ENCODE measurements around the gene PRKAG2. TPM values are rescaled to one million over a fixed set of nuclear protein-coding genes. Genes with fewer than 3 reads are reported as not detected.
A peak's percentile ranks its signal among the peaks of the same experiment; 100 is the strongest.

Gene PRKAG2
- total RNA-seq, 2 donors from 2014 or later, result 21.6 to 31.7 TPM

GRCh38 chr7:151662251-151662826 lies 214.6 kb downstream of the PRKAG2 start:
- ATAC-seq (replicated peaks), result no peak
- Mint-ChIP-seq H3K27me3 (no peaks in the 10 kb centered on the region), H3K27ac (peak overlapping the region; percentile 8), H3K36me3 (ENCODE audit: low read depth) (no peaks in the 10 kb centered on the region), H3K4me1 (peaks cover 5% of the 10 kb centered on the region), H3K9me3 (no peaks in the 10 kb centered on the region), H3K4me3 (no peak overlapping the region)

DNA sequence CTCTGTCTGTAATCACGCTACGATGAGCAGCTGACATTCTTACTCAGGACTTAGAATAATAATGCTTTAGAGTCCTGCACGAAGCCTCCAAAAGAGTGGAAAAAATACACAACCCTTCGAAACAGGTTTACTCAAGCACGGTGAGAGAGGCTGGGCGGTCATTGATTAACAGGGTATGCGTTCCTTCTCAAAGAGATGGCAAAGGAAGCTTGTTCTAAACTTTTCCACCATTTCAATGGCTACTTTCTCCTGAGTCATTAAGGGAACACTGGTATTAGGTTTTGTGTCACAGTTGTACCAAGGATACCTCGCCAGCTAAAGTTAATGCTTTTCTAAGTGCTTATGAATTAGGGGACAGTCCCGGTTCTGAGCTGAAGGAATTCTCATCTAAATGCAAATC lies 215.3 kb downstream of the PRKAG2 start:
- Mint-ChIP-seq H3K9me3 (no peaks in the 10 kb centered on the region), H3K27me3 (no peaks in the 10 kb centered on the region), H3K4me1 (peaks cover 5% of the 10 kb centered on the region), H3K4me3 (no peak overlapping the region), H3K36me3 (ENCODE audit: low read depth) (no peaks in the 10 kb centered on the region), H3K27ac (no peak overlapping the region)
- no peak for ATAC-seq (replicated peaks)

- H3K9me3 Mint-ChIP-seq, result no peaks in the 10 kb centered on the region
- no peak overlapping the region for H3K27ac Mint-ChIP-seq
- ATAC-seq (replicated peaks), result no peak
- no peak overlapping the region for H3K4me3 Mint-ChIP-seq
- peaks cover 5% of the 10 kb centered on the region for H3K4me1 Mint-ChIP-seq
- no peaks in the 10 kb centered on the region for H3K27me3 Mint-ChIP-seq
- H3K36me3 Mint-ChIP-seq (ENCODE audit: low read depth), result no peaks in the 10 kb centered on the region
These were observed 216.8 kb downstream of the PRKAG2 start for GRCh38 chr7:151660141-151660540.

DNA sequence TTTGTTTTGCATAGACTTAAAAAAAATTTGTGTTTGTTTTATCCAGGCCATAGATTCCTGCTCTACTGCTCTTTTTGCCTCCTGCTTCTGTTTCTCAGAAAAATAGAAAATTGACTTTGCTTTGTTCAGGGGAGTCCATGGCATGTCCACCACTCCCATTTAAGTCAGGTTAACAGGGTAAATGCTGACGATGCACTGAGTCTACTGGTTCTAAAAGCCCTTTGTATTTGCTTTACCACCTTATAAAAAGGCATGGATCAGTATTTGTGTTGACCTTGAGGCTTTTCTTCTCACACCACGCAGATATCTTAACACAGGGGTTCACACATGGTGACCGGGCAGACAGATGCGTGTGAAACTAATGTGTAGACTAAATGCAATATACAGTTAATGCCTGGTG lies 217.7 kb downstream of the PRKAG2 start:
- no peaks in the 10 kb centered on the region for H3K9me3 Mint-ChIP-seq
- H3K4me3 Mint-ChIP-seq, result no peak overlapping the region
- peaks cover under 1% of the 10 kb centered on the region for H3K4me1 Mint-ChIP-seq
- no peaks in the 10 kb centered on the region for H3K27me3 Mint-ChIP-seq
- ATAC-seq (replicated peaks), result no peak
- no peak overlapping the region for H3K27ac Mint-ChIP-seq
- H3K36me3 Mint-ChIP-seq (ENCODE audit: low read depth), result no peaks in the 10 kb centered on the region

DNA sequence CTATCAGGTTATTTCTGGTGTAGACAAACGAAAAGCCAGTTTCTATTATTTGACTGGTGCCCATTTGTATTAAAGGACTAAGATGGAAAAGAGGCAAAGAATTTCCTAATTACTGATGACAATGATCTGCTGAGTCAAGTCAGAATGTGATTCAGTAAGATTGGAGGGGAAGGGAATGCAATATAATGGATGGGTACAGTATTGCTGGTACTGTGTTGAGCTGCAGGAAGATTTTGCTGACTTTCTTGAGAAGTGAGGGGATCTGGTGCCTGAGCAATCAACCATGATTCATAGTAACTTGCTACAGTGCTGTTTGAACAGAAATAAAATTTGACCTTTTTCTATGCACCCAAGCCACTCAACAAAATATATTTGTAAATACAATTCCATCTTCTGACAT lies 218.1 kb downstream of the PRKAG2 start:
- no peak for ATAC-seq (replicated peaks)
- Mint-ChIP-seq H3K36me3 (ENCODE audit: low read depth) (no peaks in the 10 kb centered on the region), H3K27me3 (no peaks in the 10 kb centered on the region), H3K9me3 (no peaks in the 10 kb centered on the region), H3K27ac (no peak overlapping the region), H3K4me1 (no peaks in the 10 kb centered on the region), H3K4me3 (no peak overlapping the region)

DNA sequence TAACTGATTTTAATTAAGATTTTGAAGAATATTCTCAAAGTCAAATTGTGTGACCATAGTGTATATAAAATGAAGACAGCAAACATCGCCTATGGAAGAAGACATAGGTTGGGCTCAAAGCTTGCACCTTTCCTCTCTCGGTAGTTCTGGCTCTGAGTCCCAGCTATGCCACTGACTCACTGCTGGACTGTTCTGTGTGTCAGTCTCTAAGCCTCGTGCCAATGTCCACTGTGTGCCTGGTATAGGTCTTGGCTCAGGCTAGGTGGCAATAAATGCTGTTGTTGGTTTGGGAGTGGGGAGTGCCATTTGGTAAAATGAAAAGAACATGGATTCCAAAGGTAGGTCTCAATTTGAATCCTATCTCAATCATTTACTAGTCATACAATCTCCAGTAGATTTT lies 219.7 kb downstream of the PRKAG2 start:
- Mint-ChIP-seq H3K4me1 (no peaks in the 10 kb centered on the region), H3K27me3 (no peaks in the 10 kb centered on the region), H3K9me3 (no peaks in the 10 kb centered on the region), H3K4me3 (no peak overlapping the region), H3K36me3 (ENCODE audit: low read depth) (no peaks in the 10 kb centered on the region), H3K27ac (no peak overlapping the region)
- no peak for ATAC-seq (replicated peaks)

DNA sequence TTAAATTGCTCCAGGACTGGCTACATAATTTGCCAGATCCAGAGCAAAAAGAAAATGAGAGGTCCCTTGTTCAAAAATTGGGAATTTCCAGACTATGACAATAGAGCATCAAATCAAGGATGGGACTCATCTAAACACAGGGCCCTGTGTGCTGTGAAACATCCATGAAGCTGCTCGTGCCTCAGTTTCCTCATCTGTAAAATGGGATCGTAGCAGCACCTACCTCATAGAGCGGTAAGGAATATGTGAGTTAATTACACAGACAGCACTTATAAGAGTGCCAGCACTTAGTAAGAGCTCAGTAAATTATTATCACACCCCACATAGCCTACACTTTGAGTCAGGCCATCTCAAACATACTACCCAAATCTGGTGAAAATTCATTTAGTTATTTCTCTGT lies 221.4 kb downstream of the PRKAG2 start:
- no peak for ATAC-seq (replicated peaks)
- H3K27ac Mint-ChIP-seq, result no peak overlapping the region
- no peaks in the 10 kb centered on the region for H3K9me3 Mint-ChIP-seq
- no peak overlapping the region for H3K4me3 Mint-ChIP-seq
- H3K4me1 Mint-ChIP-seq, result peaks cover 5% of the 10 kb centered on the region
- H3K27me3 Mint-ChIP-seq, result no peaks in the 10 kb centered on the region
- H3K36me3 Mint-ChIP-seq (ENCODE audit: low read depth), result no peaks in the 10 kb centered on the region

GRCh38 chr7:151652111-151652510 lies 224.8 kb downstream of the PRKAG2 start:
- Mint-ChIP-seq H3K4me1 (peaks cover 5% of the 10 kb centered on the region), H3K36me3 (ENCODE audit: low read depth) (no peaks in the 10 kb centered on the region), H3K27me3 (no peaks in the 10 kb centered on the region), H3K4me3 (no peak overlapping the region), H3K27ac (no peak overlapping the region), H3K9me3 (no peaks in the 10 kb centered on the region)
- ATAC-seq (replicated peaks), result no peak

DNA sequence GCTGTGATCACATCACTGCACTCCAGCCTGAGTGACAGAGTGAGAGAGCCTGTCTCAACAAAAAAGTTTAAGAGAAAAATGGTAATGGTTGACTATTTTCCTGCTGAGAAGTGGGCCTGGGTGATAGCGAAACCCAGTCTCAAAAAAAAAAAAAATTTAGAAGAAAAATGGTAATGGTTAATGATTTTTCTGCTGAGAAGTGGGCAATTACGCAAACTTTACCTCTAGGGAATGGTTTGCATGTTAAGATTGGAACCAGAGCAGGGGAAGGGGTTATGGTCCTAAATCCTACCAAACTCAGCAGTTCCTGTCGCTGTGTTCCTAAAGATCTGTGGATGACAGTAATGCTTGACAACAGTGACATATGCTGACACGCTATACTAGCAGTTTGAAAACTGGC lies 226.8 kb downstream of the PRKAG2 start:
- Mint-ChIP-seq H3K27ac (no peak overlapping the region), H3K4me1 (peaks cover 5% of the 10 kb centered on the region), H3K36me3 (ENCODE audit: low read depth) (no peaks in the 10 kb centered on the region), H3K9me3 (no peaks in the 10 kb centered on the region), H3K4me3 (no peak overlapping the region), H3K27me3 (no peaks in the 10 kb centered on the region)
- ATAC-seq (replicated peaks), result no peak

- H3K4me3 Mint-ChIP-seq, result no peak overlapping the region
- H3K4me1 Mint-ChIP-seq, result peaks cover 5% of the 10 kb centered on the region
- no peaks in the 10 kb centered on the region for H3K9me3 Mint-ChIP-seq
- no peaks in the 10 kb centered on the region for H3K27me3 Mint-ChIP-seq
- H3K27ac Mint-ChIP-seq, result no peak overlapping the region
- H3K36me3 Mint-ChIP-seq (ENCODE audit: low read depth), result no peaks in the 10 kb centered on the region
- no peak for ATAC-seq (replicated peaks)
These were observed 228.5 kb downstream of the PRKAG2 start for GRCh38 chr7:151648429-151648828.

GRCh38 chr7:151647874-151648273 lies 229.0 kb downstream of the PRKAG2 start:
- no peak for ATAC-seq (replicated peaks)
- H3K36me3 Mint-ChIP-seq (ENCODE audit: low read depth), result no peaks in the 10 kb centered on the region
- H3K27ac Mint-ChIP-seq, result no peak overlapping the region
- peaks cover 5% of the 10 kb centered on the region for H3K4me1 Mint-ChIP-seq
- no peak overlapping the region for H3K4me3 Mint-ChIP-seq
- no peaks in the 10 kb centered on the region for H3K27me3 Mint-ChIP-seq
- no peaks in the 10 kb centered on the region for H3K9me3 Mint-ChIP-seq

GRCh38 chr7:151647006-151647405 lies 229.9 kb downstream of the PRKAG2 start:
- H3K27me3 Mint-ChIP-seq, result no peaks in the 10 kb centered on the region

DNA sequence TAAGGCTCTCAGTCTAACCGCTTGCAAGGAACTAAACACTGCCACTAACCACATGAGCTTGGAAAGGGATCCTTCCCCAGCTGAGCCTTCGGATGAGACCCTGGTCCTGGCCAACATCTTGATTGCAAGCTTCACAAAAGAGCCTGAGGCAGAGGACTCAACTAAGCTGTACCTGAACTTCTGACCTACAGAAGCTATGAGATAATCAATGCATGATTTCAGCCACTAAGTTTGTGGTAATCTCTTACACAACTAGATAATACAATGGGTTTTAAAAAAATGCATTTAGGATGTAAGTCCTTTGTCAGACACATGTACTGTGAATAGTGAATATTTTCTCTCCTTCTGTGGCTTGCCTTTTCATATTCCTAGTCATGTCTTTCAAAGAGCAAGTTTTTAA lies 231.6 kb downstream of the PRKAG2 start:
- H3K4me1 Mint-ChIP-seq, result peaks cover 5% of the 10 kb centered on the region
- H3K36me3 Mint-ChIP-seq (ENCODE audit: low read depth), result no peaks in the 10 kb centered on the region

More at GRCh38 chr7:151647006-151647405, 229.9 kb downstream of the PRKAG2 start:
- H3K4me1 Mint-ChIP-seq, result peaks cover 5% of the 10 kb centered on the region
- no peaks in the 10 kb centered on the region for H3K36me3 Mint-ChIP-seq (ENCODE audit: low read depth)
- H3K27ac Mint-ChIP-seq, result no peak overlapping the region
- H3K4me3 Mint-ChIP-seq, result no peak overlapping the region
- no peak for ATAC-seq (replicated peaks)
- H3K9me3 Mint-ChIP-seq, result no peaks in the 10 kb centered on the region

GRCh38 chr7:151644554-151644953 lies 232.4 kb downstream of the PRKAG2 start:
- ATAC-seq (replicated peaks), result peak; percentile 94
- Mint-ChIP-seq H3K27me3 (no peaks in the 10 kb centered on the region), H3K27ac (no peak overlapping the region), H3K4me1 (peaks cover 5% of the 10 kb centered on the region), H3K4me3 (no peak overlapping the region), H3K36me3 (ENCODE audit: low read depth) (no peaks in the 10 kb centered on the region), H3K9me3 (no peaks in the 10 kb centered on the region)

More for the DNA sequence above, 231.6 kb downstream of the PRKAG2 start:
- H3K4me3 Mint-ChIP-seq, result no peak overlapping the region
- no peak overlapping the region for H3K27ac Mint-ChIP-seq
- no peak for ATAC-seq (replicated peaks)
- H3K27me3 Mint-ChIP-seq, result no peaks in the 10 kb centered on the region
- H3K9me3 Mint-ChIP-seq, result no peaks in the 10 kb centered on the region

DNA sequence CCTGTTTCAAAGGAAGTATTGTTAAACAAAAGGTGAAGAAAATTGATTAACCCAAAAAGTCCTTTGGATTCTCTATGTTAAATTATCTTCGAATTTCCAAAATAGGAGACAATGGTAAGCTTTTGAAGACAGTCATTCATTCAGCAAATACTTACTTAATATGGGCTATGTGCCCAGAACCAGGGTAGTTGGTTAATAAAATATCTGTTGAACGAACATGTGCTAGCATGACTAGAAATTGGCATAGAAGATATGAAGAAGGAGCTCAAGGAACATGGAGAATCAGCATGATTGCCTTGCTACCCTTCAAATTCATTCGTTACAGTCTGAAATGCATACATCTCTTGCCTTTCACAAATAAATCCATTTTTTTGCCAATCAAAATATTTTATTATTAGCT lies 234.2 kb downstream of the PRKAG2 start:
- Mint-ChIP-seq H3K4me3 (no peak overlapping the region), H3K27ac (no peak overlapping the region), H3K27me3 (no peaks in the 10 kb centered on the region), H3K4me1 (peaks cover 5% of the 10 kb centered on the region), H3K36me3 (ENCODE audit: low read depth) (no peaks in the 10 kb centered on the region), H3K9me3 (no peaks in the 10 kb centered on the region)
- ATAC-seq (replicated peaks), result no peak

DNA sequence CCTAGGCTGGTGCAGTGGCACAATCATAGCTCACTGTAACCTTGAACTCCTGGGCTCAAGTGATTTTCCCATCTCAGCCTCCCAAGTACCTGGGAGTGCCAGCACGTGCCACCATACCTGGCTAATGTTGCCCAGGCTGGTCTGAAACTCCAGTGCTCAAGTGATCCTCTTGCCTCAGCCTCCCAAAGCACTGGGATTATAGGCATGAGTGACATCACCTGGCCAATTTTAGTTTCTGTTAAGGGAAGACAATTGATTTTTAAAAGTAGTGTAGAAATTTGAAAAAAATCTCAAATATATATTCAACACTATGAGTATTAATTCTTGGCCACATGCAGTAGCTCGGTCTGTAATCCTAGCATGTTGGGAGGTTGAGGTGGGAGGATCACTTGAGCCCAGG lies 235.3 kb downstream of the PRKAG2 start:
- H3K36me3 Mint-ChIP-seq (ENCODE audit: low read depth), result no peaks in the 10 kb centered on the region

More for the DNA sequence above, 235.3 kb downstream of the PRKAG2 start:
- Mint-ChIP-seq H3K27ac (no peak overlapping the region), H3K27me3 (no peaks in the 10 kb centered on the region), H3K4me3 (no peak overlapping the region), H3K4me1 (peaks cover 5% of the 10 kb centered on the region), H3K9me3 (no peaks in the 10 kb centered on the region)
- no peak for ATAC-seq (replicated peaks)
